Esophagus squamous epithelium (tissue), 5 donors: ENCODE measurements around the gene SAXO1. TPM values are rescaled to one million over a fixed set of nuclear protein-coding genes. Genes with fewer than 3 reads are reported as not detected.

Source experiments
- DNase-seq: peaks from one replicate; lab custom pipeline; 2025; lab: John Stamatoyannopoulos, UW
- H3K27ac ChIP-seq, 4 donors: fragments of 200-600 bp; sonication (generic); one replicate each; pipeline ENCODE4 v1.5.1; 2016 to 2019; ENCODE audit warnings: mild to moderate bottlenecking in 1 of 4
- H3K27me3 ChIP-seq, 4 donors: fragments of 200-600 bp; sonication (generic); 1 replicate in 3 of 4; 2 replicates in 1 of 4; pipeline versions ENCODE4 v1.5.1 to v1.6.0; 2017 to 2021; ENCODE audit warnings: antibody characterized with exemption in 1 of 4
- H3K36me3 ChIP-seq, 3 donors: fragments of 200-600 bp; sonication (generic); one replicate each; pipeline ENCODE4 v1.5.1; 2016 to 2019
- H3K4me1 ChIP-seq, 3 donors: fragments of 200-600 bp; sonication (generic); one replicate each; pipeline ENCODE4 v1.5.1; 2017 to 2019
- H3K4me3 ChIP-seq, 4 donors: fragments of 200-600 bp; sonication (generic); 1 replicate in 3 of 4; 2 replicates in 1 of 4; pipeline ENCODE4 v1.5.1; 2016 to 2019; ENCODE audit warnings: mild to moderate bottlenecking in 2 of 4, moderate library complexity in 1 of 4
- H3K9me3 ChIP-seq, 3 donors: fragments of 200-600 bp; sonication (generic); one replicate each; pipeline ENCODE4 v1.5.1; 2016 to 2019
- CTCF ChIP-seq, 6 experiments: fragments of 450-650 bp in 4 of 6; fragments of 200-600 bp in 2 of 6; sonication (generic) in 2 of 6; IDR thresholded peaks; one replicate each; pipeline ENCODE4 v1.5.1; 2016 to 2019; ENCODE audit warnings: antibody characterized with exemption in 6 of 6, mild to moderate bottlenecking in 4 of 6, moderate library complexity in 4 of 6
- POLR2A ChIP-seq, 4 donors: fragments of 450-650 bp; IDR thresholded peaks; one replicate each; pipeline ENCODE4 v1.6.1; 2017; ENCODE audit warnings: antibody characterized with exemption in 4 of 4, mild to moderate bottlenecking in 4 of 4, moderate library complexity in 3 of 4
- WGBS, 2 donors: methylation state at CpG; one replicate each; pipeline ENCODE4 v1.1.5; 2018; 5-methylcytosine and 5-hydroxymethylcytosine counted together
- intact Hi-C: fragments of 100-400 bp; cut with DNase I; formaldehyde crosslinking; loops from one replicate; pipeline ENCODE4 v1.15.0; 2022
- total RNA-seq, 4 donors: library from RNA; depleted of rRNA; stranded (reverse); fragments of >200 nt; gene quantifications; one replicate each; pipeline ENCODE4 v1.1.0, GENCODE V29; 2016
- donor health status: DM: yes; HTN: yes; CAD: no.

The SAXO1 gene
- total RNA-seq, 4 donors from 2014 or later: not detected

DNA sequence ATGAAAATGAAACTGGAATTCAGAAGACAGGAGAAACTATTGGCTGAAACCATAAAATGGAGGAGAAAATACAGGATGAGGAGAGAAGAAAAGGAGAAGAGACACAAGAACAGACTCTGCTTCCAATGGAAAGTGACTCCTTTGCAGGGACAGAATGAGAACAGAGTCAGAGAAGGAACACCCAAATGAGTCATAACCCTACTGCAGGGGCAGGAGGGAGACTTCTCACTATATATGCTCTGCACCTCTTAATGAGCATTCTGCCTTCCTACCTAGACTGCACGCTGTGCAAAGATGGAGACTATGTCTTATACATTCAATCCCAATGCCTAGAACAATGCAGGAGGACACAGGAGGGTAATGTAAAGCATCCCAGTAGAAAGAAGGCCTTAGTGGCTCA lies 2.1 kb downstream of the SAXO1 start:
- no peaks in the 10 kb centered on the region for H3K9me3 ChIP-seq
- intact Hi-C loops: no loop called here
- H3K27me3 ChIP-seq: peaks cover 0 to 4% (median 0%) of the 10 kb centered on the region in 4 donors
- H3K4me1 ChIP-seq: no peaks in the 10 kb centered on the region
- H3K4me3 ChIP-seq: no peak overlapping the region
- DNase-seq: no peak
- no peak overlapping the region for H3K27ac ChIP-seq
- no peaks in the 10 kb centered on the region for H3K36me3 ChIP-seq
- TF ChIP-seq CTCF (IDR thresholded peaks at IDR 0.05): no peak
- TF ChIP-seq POLR2A (IDR thresholded peaks at IDR 0.05): no peak
- WGBS, 2 donors: 91 to 92% methylated on average over 1 of the region's 1 CpG

GRCh38 chr9:19028835-19029451 lies 4.1 kb downstream of the SAXO1 start:
- 22 to 29% methylated on average over 8 of the region's 8 CpGs for WGBS, 2 donors
- no peaks in the 10 kb centered on the region for H3K9me3 ChIP-seq
- H3K4me3 ChIP-seq: no peak overlapping the region
- no peak for DNase-seq
- peaks cover 0 to 4% (median 0%) of the 10 kb centered on the region in 4 donors for H3K27me3 ChIP-seq
- intact Hi-C loops: no loop called here
- TF ChIP-seq CTCF (IDR thresholded peaks at IDR 0.05) (peak in 5 of 6 experiments; percentile 65 to 83 (median 79)), POLR2A (IDR thresholded peaks at IDR 0.05) (no peak)
- H3K36me3 ChIP-seq: no peaks in the 10 kb centered on the region
- H3K27ac ChIP-seq: no peak overlapping the region
- H3K4me1 ChIP-seq: no peaks in the 10 kb centered on the region

DNA sequence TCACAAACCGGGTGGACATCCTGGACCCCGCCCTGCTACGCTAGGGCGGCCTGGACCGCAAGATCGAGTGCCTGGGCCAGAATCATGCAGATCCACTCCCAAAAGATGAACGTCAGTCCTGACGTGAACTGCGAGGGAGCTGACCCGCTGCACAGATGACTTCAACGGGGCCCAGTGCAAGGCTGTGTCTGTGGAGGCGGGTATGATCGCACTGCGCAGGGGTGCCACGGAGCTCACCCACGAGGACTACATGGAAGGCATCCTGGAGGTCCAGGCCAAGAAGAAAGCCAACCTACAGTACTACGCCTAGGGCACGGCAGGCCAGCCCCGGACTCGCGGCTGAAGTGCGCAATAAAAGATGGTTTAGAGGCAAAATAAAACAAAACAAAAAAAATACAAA lies 5.2 kb downstream of the SAXO1 start:
- no peak overlapping the region for H3K4me3 ChIP-seq
- 92 to 93% methylated on average over 8 to 12 of the region's 22 CpGs for WGBS, 2 donors
- TF ChIP-seq CTCF (IDR thresholded peaks at IDR 0.05) (no peak), POLR2A (IDR thresholded peaks at IDR 0.05) (no peak)
- no peak for DNase-seq
- no peaks in the 10 kb centered on the region for H3K4me1 ChIP-seq
- intact Hi-C loops: no loop called here
- no peaks in the 10 kb centered on the region for H3K9me3 ChIP-seq
- H3K27ac ChIP-seq: no peak overlapping the region
- H3K27me3 ChIP-seq: peaks cover 0 to 4% (median 0%) of the 10 kb centered on the region in 4 donors
- H3K36me3 ChIP-seq: no peaks in the 10 kb centered on the region

GRCh38 chr9:19026375-19026774 lies 6.6 kb downstream of the SAXO1 start:
- no peaks in the 10 kb centered on the region for H3K4me1 ChIP-seq
- intact Hi-C loops: no loop called here
- WGBS, 2 donors: 80 to 88% methylated on average over 6 of the region's 6 CpGs
- TF ChIP-seq CTCF (IDR thresholded peaks at IDR 0.05) (no peak), POLR2A (IDR thresholded peaks at IDR 0.05) (no peak)
- no peaks in the 10 kb centered on the region for H3K9me3 ChIP-seq
- no peak for DNase-seq
- H3K27me3 ChIP-seq: peaks cover 0 to 4% (median 0%) of the 10 kb centered on the region in 4 donors
- no peak overlapping the region for H3K27ac ChIP-seq
- no peaks in the 10 kb centered on the region for H3K36me3 ChIP-seq
- no peak overlapping the region for H3K4me3 ChIP-seq

DNA sequence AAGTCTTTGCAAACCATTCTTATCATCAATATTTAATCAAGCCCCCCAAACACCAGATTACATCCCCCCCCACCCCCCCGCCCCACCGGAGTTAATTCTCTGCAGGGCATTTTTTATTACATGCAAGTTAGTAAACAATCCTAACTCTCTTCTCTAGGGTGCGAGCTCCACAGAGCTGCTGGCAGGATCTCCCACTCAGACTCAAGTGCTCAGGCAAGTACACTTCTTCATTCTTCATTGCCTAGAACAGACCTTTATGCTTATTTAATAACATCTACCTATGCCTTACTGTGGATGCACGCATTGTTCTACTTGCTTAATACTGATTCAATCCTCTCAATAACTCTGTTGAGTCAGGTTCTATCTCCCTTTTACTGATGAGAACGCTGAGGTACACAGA lies 9.9 kb downstream of the SAXO1 start:
- intact Hi-C loops: no loop called here

More for the DNA sequence above, 9.9 kb downstream of the SAXO1 start:
- Histone ChIP-seq H3K27ac (no peak overlapping the region), H3K4me1 (no peaks in the 10 kb centered on the region), H3K27me3 (no peaks in the 10 kb centered on the region), H3K36me3 (no peaks in the 10 kb centered on the region), H3K9me3 (no peaks in the 10 kb centered on the region), H3K4me3 (no peak overlapping the region)
- 68 to 73% methylated on average over 5 of the region's 5 CpGs for WGBS, 2 donors
- no peak for DNase-seq
- TF ChIP-seq POLR2A (IDR thresholded peaks at IDR 0.05) (no peak), CTCF (IDR thresholded peaks at IDR 0.05) (no peak)
